ENCODE results near the gene C19orf25.
"Not testable (repeated sequence)": the region's sequence is repeated elsewhere in the genome, so short reads cannot be mapped to it uniquely, and the experiment has no call there.

Gene C19orf25

GRCh38 chr19:1495051-1495798 is 16.2 kb upstream of the C19orf25 start:
- DNase-seq = no peak

- DNase-seq = no peak
Observed at GRCh38 chr19:1494115-1494815, 15.2 kb upstream of the C19orf25 start.

- DNase-seq = no peak
Observed at GRCh38 chr19:1492474-1493006, 13.5 kb upstream of the C19orf25 start.

- no peak for DNase-seq
Observed at GRCh38 chr19:1491849-1492170, 12.8 kb upstream of the C19orf25 start.

GRCh38 chr19:1491114-1491848 is 12.3 kb upstream of the C19orf25 start, which contains the start of gene REEP6:
REEP6 (plus strand) TSS chr19:1491181; CDS start chr19:1491270, 89 bp downstream.
- no peak for DNase-seq

- DNase-seq = peak; percentile 99
Observed at GRCh38 chr19:1490311-1491113, 11.5 kb upstream of the C19orf25 start, which contains the start of gene PCSK4. PCSK4 (minus strand) TSS chr19:1490350; CDS start chr19:1490346, 4 bp downstream.

GRCh38 chr19:1489463-1490310 is 10.7 kb upstream of the C19orf25 start:
- no peak for DNase-seq

GRCh38 chr19:1488282-1488601 is 9.2 kb upstream of the C19orf25 start:
- DNase-seq = no peak

GRCh38 chr19:1487576-1488281 is 8.7 kb upstream of the C19orf25 start:
- no peak for DNase-seq

GRCh38 chr19:1486720-1487575 is 7.9 kb upstream of the C19orf25 start:
- DNase-seq = no peak

GRCh38 chr19:1483979-1484428 is 5.0 kb upstream of the C19orf25 start:
- DNase-seq = no peak

GRCh38 chr19:1483131-1483978 is 4.3 kb upstream of the C19orf25 start:
- DNase-seq = no peak

- DNase-seq = no peak
Observed at GRCh38 chr19:1482361-1483130, 3.5 kb upstream of the C19orf25 start.

GRCh38 chr19:1481893-1482360 is 2.9 kb upstream of the C19orf25 start:
- DNase-seq = no peak

- DNase-seq = no peak
Observed at GRCh38 chr19:1481224-1481892, 2.3 kb upstream of the C19orf25 start.

- not testable (repeated sequence) for DNase-seq
Observed at GRCh38 chr19:1477056-1477455, 2.0 kb downstream of the C19orf25 start.

GRCh38 chr19:1475751-1476437 is 3.1 kb downstream of the C19orf25 start:
- DNase-seq = no peak
